Activated CD4-positive, alpha-beta T cell treated with anti-CD3 and anti-CD28 coated beads, Interleukin-2, amount 10 ng/mL, durations not matched to agents 24 days and 14 days (primary cell): Measurements from ENCODE around the gene GABRG3. TPM values are rescaled to one million over a fixed set of nuclear protein-coding genes. Genes with fewer than 3 reads are reported as not detected.
"Not testable (repeated sequence)": the region's sequence is repeated elsewhere in the genome, so short reads cannot be mapped to it uniquely, and the experiment has no call there.

ENCODE experiments used
- DNase-seq: peaks from one replicate; pipeline ENCODE4 v3.0.0; 2022
- H3K27ac Mint-ChIP-seq: one replicate; pipeline ENCODE4 v1.8.0; 2022; ENCODE audit warnings: mild to moderate bottlenecking, mixed read lengths
- H3K27me3 Mint-ChIP-seq: one replicate; pipeline ENCODE4 v1.8.0; 2022; ENCODE audit warnings: mixed read lengths
- H3K36me3 Mint-ChIP-seq: one replicate; pipeline ENCODE4 v1.8.0; 2022; ENCODE audit warnings: low read depth, mild to moderate bottlenecking, mixed read lengths
- H3K4me1 Mint-ChIP-seq: one replicate; pipeline ENCODE4 v1.8.0; 2021; ENCODE audit warnings: mixed read lengths
- H3K4me3 Mint-ChIP-seq: one replicate; pipeline ENCODE4 v1.8.0; 2022; ENCODE audit warnings: mild to moderate bottlenecking, moderate library complexity, mixed read lengths
- H3K9me3 Mint-ChIP-seq: one replicate; pipeline ENCODE4 v1.8.0; 2021; ENCODE audit warnings: mixed read lengths
- intact Hi-C: fragments of 100-400 bp; cut with micrococcal nuclease; formaldehyde crosslinking; loops from one replicate; pipeline ENCODE4 v1.15.1; 2023
- total RNA-seq: library from RNA; stranded (reverse); gene quantifications from 2 replicates; pipeline ENCODE4 v1.2.3, GENCODE V29; 2022

The GABRG3 gene
- total RNA-seq, 1 donor from 2014 or later, result not detected

GRCh38 chr15:27167738-27168137, 196.8 kb downstream of the GABRG3 start:
- no peak overlapping the region for H3K4me3 Mint-ChIP-seq
- no peak for DNase-seq
- H3K36me3 Mint-ChIP-seq, result no peaks in the 10 kb centered on the region
- H3K9me3 Mint-ChIP-seq, result peaks cover 4% of the 10 kb centered on the region
- intact Hi-C loops, result no loop called here
- H3K27me3 Mint-ChIP-seq, result no peaks in the 10 kb centered on the region
- no peaks in the 10 kb centered on the region for H3K4me1 Mint-ChIP-seq
- no peak overlapping the region for H3K27ac Mint-ChIP-seq

GRCh38 chr15:27170851-27171250, 199.9 kb downstream of the GABRG3 start:
- H3K4me1 Mint-ChIP-seq, result no peaks in the 10 kb centered on the region
- no peak overlapping the region for H3K4me3 Mint-ChIP-seq
- intact Hi-C loops, result no loop called here

GRCh38 chr15:27172821-27173220, 201.8 kb downstream of the GABRG3 start:
- intact Hi-C loops, result no loop called here
- H3K27me3 Mint-ChIP-seq, result no peaks in the 10 kb centered on the region
- no peaks in the 10 kb centered on the region for H3K36me3 Mint-ChIP-seq
- no peaks in the 10 kb centered on the region for H3K9me3 Mint-ChIP-seq
- DNase-seq, result no peak
- no peak overlapping the region for H3K27ac Mint-ChIP-seq
- no peaks in the 10 kb centered on the region for H3K4me1 Mint-ChIP-seq
- H3K4me3 Mint-ChIP-seq, result no peak overlapping the region

More at GRCh38 chr15:27170851-27171250, 199.9 kb downstream of the GABRG3 start:
- DNase-seq, result no peak
- Mint-ChIP-seq H3K27me3 (no peaks in the 10 kb centered on the region), H3K36me3 (no peaks in the 10 kb centered on the region), H3K9me3 (no peaks in the 10 kb centered on the region), H3K27ac (no peak overlapping the region)

GRCh38 chr15:27175472-27176153, 204.6 kb downstream of the GABRG3 start:
- no peaks in the 10 kb centered on the region for H3K4me1 Mint-ChIP-seq
- no peak overlapping the region for H3K27ac Mint-ChIP-seq
- no peaks in the 10 kb centered on the region for H3K9me3 Mint-ChIP-seq
- no peak for DNase-seq
- no peaks in the 10 kb centered on the region for H3K27me3 Mint-ChIP-seq
- H3K4me3 Mint-ChIP-seq, result no peak overlapping the region
- H3K36me3 Mint-ChIP-seq, result no peaks in the 10 kb centered on the region
- intact Hi-C loops, result no loop called here

GRCh38 chr15:27176785-27177406, 205.9 kb downstream of the GABRG3 start:
- no peaks in the 10 kb centered on the region for H3K9me3 Mint-ChIP-seq

GRCh38 chr15:27179789-27180188, 208.8 kb downstream of the GABRG3 start:
- no peaks in the 10 kb centered on the region for H3K27me3 Mint-ChIP-seq
- no peaks in the 10 kb centered on the region for H3K36me3 Mint-ChIP-seq
- H3K4me1 Mint-ChIP-seq, result no peaks in the 10 kb centered on the region
- intact Hi-C loops, result no loop called here
- H3K4me3 Mint-ChIP-seq, result no peak overlapping the region
- DNase-seq, result no peak
- no peak overlapping the region for H3K27ac Mint-ChIP-seq
- H3K9me3 Mint-ChIP-seq, result no peaks in the 10 kb centered on the region

More at GRCh38 chr15:27176785-27177406, 205.9 kb downstream of the GABRG3 start:
- no peak overlapping the region for H3K27ac Mint-ChIP-seq
- H3K4me1 Mint-ChIP-seq, result no peaks in the 10 kb centered on the region
- no peak overlapping the region for H3K4me3 Mint-ChIP-seq
- no peaks in the 10 kb centered on the region for H3K27me3 Mint-ChIP-seq
- no peak for DNase-seq
- intact Hi-C loops, result no loop called here
- H3K36me3 Mint-ChIP-seq, result no peaks in the 10 kb centered on the region

GRCh38 chr15:27182561-27183110, 211.7 kb downstream of the GABRG3 start:
- Mint-ChIP-seq H3K36me3 (no peaks in the 10 kb centered on the region), H3K27ac (no peak overlapping the region), H3K4me3 (no peak overlapping the region), H3K4me1 (no peaks in the 10 kb centered on the region), H3K9me3 (no peaks in the 10 kb centered on the region), H3K27me3 (no peaks in the 10 kb centered on the region)
- no peak for DNase-seq
- intact Hi-C loops, result no loop called here

- intact Hi-C loops, result no loop called here
- Mint-ChIP-seq H3K27me3 (no peaks in the 10 kb centered on the region), H3K4me1 (no peaks in the 10 kb centered on the region), H3K9me3 (no peaks in the 10 kb centered on the region), H3K27ac (no peak overlapping the region), H3K36me3 (no peaks in the 10 kb centered on the region), H3K4me3 (no peak overlapping the region)
- DNase-seq, result no peak
Observed at GRCh38 chr15:27183201-27183600, 212.2 kb downstream of the GABRG3 start.

GRCh38 chr15:27191515-27191914, 220.5 kb downstream of the GABRG3 start:
- not testable (repeated sequence) for H3K36me3 Mint-ChIP-seq, H3K4me3 Mint-ChIP-seq

GRCh38 chr15:27196691-27197090, 225.7 kb downstream of the GABRG3 start:
- intact Hi-C loops, result no loop called here
- no peak for DNase-seq
- no peaks in the 10 kb centered on the region for H3K27me3 Mint-ChIP-seq
- no peak overlapping the region for H3K4me3 Mint-ChIP-seq
- no peaks in the 10 kb centered on the region for H3K4me1 Mint-ChIP-seq
- no peaks in the 10 kb centered on the region for H3K36me3 Mint-ChIP-seq
- H3K27ac Mint-ChIP-seq, result no peak overlapping the region
- H3K9me3 Mint-ChIP-seq, result no peaks in the 10 kb centered on the region

More at GRCh38 chr15:27191515-27191914, 220.5 kb downstream of the GABRG3 start:
- DNase-seq, H3K27ac Mint-ChIP-seq, H3K9me3 Mint-ChIP-seq, intact Hi-C loops, H3K4me1 Mint-ChIP-seq, H3K27me3 Mint-ChIP-seq: not testable (repeated sequence)

GRCh38 chr15:27201425-27201824, 230.4 kb downstream of the GABRG3 start:
- no peaks in the 10 kb centered on the region for H3K27me3 Mint-ChIP-seq
- H3K36me3 Mint-ChIP-seq, result no peaks in the 10 kb centered on the region
- intact Hi-C loops, result no loop called here
- DNase-seq, result no peak
- no peaks in the 10 kb centered on the region for H3K9me3 Mint-ChIP-seq
- no peaks in the 10 kb centered on the region for H3K4me1 Mint-ChIP-seq
- no peak overlapping the region for H3K27ac Mint-ChIP-seq
- no peak overlapping the region for H3K4me3 Mint-ChIP-seq

- Mint-ChIP-seq H3K4me3 (no peak overlapping the region), H3K4me1 (no peaks in the 10 kb centered on the region), H3K27me3 (no peaks in the 10 kb centered on the region), H3K36me3 (no peaks in the 10 kb centered on the region), H3K9me3 (peaks cover 22% of the 10 kb centered on the region), H3K27ac (no peak overlapping the region)
- intact Hi-C loops, result no loop called here
- no peak for DNase-seq
Observed at GRCh38 chr15:27210176-27210575, 239.2 kb downstream of the GABRG3 start.

GRCh38 chr15:27214032-27214431, 243.1 kb downstream of the GABRG3 start:
- H3K27ac Mint-ChIP-seq, result no peak overlapping the region
- intact Hi-C loops, result no loop called here
- peaks cover 16% of the 10 kb centered on the region for H3K9me3 Mint-ChIP-seq

GRCh38 chr15:27214961-27215360, 244.0 kb downstream of the GABRG3 start:
- Mint-ChIP-seq H3K4me1 (no peaks in the 10 kb centered on the region), H3K9me3 (peaks cover 16% of the 10 kb centered on the region), H3K36me3 (no peaks in the 10 kb centered on the region), H3K27me3 (no peaks in the 10 kb centered on the region), H3K27ac (no peak overlapping the region), H3K4me3 (no peak overlapping the region)
- no peak for DNase-seq
- intact Hi-C loops, result no loop called here

More at GRCh38 chr15:27214032-27214431, 243.1 kb downstream of the GABRG3 start:
- Mint-ChIP-seq H3K27me3 (no peaks in the 10 kb centered on the region), H3K4me1 (no peaks in the 10 kb centered on the region), H3K4me3 (no peak overlapping the region), H3K36me3 (no peaks in the 10 kb centered on the region)
- DNase-seq, result no peak
